Measurements from ENCODE around the gene CYP46A1. TPM values are rescaled to one million over a fixed set of nuclear protein-coding genes. Genes with fewer than 3 reads are reported as not detected.

The CYP46A1 gene
- total RNA-seq, 1 experiment from 2014 or later, result 0.59 TPM

GRCh38 chr14:99730876-99731546 is 46.9 kb downstream of the CYP46A1 start:
- Histone ChIP-seq H2BK20ac (ENCODE audit: low read depth, low read length, poor library complexity, severe bottlenecking) (no peak overlapping the region), H4K5ac (ENCODE audit: insufficient read length, low read depth, low read length) (no peak overlapping the region), H2BK120ac (ENCODE audit: low read depth, low read length, poor library complexity, severe bottlenecking) (no peak overlapping the region), H3K79me2 (ENCODE audit: insufficient read depth, low read length) (no peaks in the 10 kb centered on the region), H2BK12ac (ENCODE audit: insufficient read length, low read depth, low read length) (no peak overlapping the region), H4K20me1 (ENCODE audit: control insufficient read depth, insufficient read depth, insufficient read length) (no peaks in the 10 kb centered on the region), H3K9ac (ENCODE audit: extremely low read depth, insufficient read length, low read length) (no peak overlapping the region), H2BK5ac (ENCODE audit: insufficient read length, low read length) (no peak overlapping the region), H2AK5ac (ENCODE audit: insufficient read length, low read length) (no peak overlapping the region), H3K23me2 (ENCODE audit: insufficient read length, low read depth, low read length, poor library complexity, severe bottlenecking) (peaks cover 4% of the 10 kb centered on the region), H3K18ac (ENCODE audit: insufficient read length, low read depth, low read length) (no peak overlapping the region), H3K4me1 (ENCODE audit: insufficient read depth, low read length) (no peaks in the 10 kb centered on the region), H3K9me3 (ENCODE audit: control insufficient read depth, low read depth, low read length) (no peaks in the 10 kb centered on the region), H3K27ac (ENCODE audit: insufficient read length, low read depth, low read length) (no peak overlapping the region), H2BK15ac (ENCODE audit: low read depth, low read length) (no peak overlapping the region), H3K79me1 (ENCODE audit: insufficient read depth, low read depth, low read length, poor library complexity, severe bottlenecking) (no peaks in the 10 kb centered on the region), H2AFZ (ENCODE audit: low read length) (no peak overlapping the region), H3K56ac (ENCODE audit: insufficient read length, low read depth, low read length) (no peak overlapping the region), H3K4me2 (ENCODE audit: insufficient read depth, insufficient read length, low read length) (peak overlapping the region; percentile 11), H3K4ac (ENCODE audit: low read depth, low read length) (no peak overlapping the region), H4K8ac (replicated peaks; ENCODE audit: insufficient read length, low read depth, low read length) (no peak overlapping the region), H3T11ph (ENCODE audit: low read length) (no peak overlapping the region), H3K27me3 (ENCODE audit: insufficient read depth, low read length) (no peaks in the 10 kb centered on the region), H3K14ac (ENCODE audit: insufficient read depth, low read length) (no peak overlapping the region), H4K91ac (ENCODE audit: insufficient read length, low read depth, low read length) (no peak overlapping the region), H3K23ac (ENCODE audit: insufficient read length, low read depth, low read length) (no peak overlapping the region)
- peaks cover 6 to 21% of the 10 kb centered on the region in 2 experiments for H3K4me1 Mint-ChIP-seq
- peaks cover 4% of the 10 kb centered on the region; the same call in 1 of the 2 replicates for H3K27me3 Mint-ChIP-seq (ENCODE audit: low read depth)
- H3K9me3 Mint-ChIP-seq, result no peaks in the 10 kb centered on the region; a peak in 2 of 5 replicates
- no peak overlapping the region; a peak in 1 of 7 replicates for H3K27ac Mint-ChIP-seq
- H3K4me3 Mint-ChIP-seq, result peak overlapping the region; percentile 70 to 81
- no peak for DNase-seq
- H3K36me3 Mint-ChIP-seq (ENCODE audit: insufficient read depth in 1 of 3, low read depth in 3 of 3), result no peaks in the 10 kb centered on the region
- TF ChIP-seq CTCF (conservative IDR thresholded peaks at IDR 0.05), result no peak
- no CpG with 5 or more reads among the region's 13 CpGs for WGBS (ENCODE audit: extremely low coverage, insufficient read length, low lambda C conversion rate)

Measured in H9 (cell line).